GM21447 (cell line): ENCODE measurements around the gene WDR45B.

Experiments used
- ATAC-seq: cut with Tn5 transposase; IDR thresholded peaks from one replicate; pipeline ENCODE4 v1.9.1; 2021; ENCODE audit not compliant: unreplicated experiment

WDR45B gene

DNA sequence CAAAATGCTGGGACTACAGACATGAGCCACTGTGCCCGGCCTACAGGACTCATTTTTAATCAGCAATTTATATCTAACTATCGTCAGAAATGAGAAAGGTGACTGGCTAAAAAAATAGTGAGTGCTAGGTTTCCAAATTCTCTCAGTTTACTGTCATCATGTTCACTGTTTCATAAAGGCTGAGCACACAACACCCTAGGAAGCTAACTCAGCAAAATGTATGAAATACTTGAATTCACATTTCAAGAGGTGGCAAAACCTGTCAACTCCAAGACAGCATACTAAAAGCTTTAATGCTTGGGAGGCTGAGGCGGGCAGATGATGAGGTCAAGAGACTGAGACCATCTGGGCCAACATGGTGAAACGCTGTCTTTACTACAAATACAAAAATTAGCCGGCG, 16.7 kb downstream of the WDR45B start:
- no peak for ATAC-seq

- ATAC-seq, result no peak
Observed at GRCh38 chr17:82630212-82630611, 18.0 kb downstream of the WDR45B start.

- no peak for ATAC-seq
Observed at GRCh38 chr17:82629748-82630147, 18.5 kb downstream of the WDR45B start.

DNA sequence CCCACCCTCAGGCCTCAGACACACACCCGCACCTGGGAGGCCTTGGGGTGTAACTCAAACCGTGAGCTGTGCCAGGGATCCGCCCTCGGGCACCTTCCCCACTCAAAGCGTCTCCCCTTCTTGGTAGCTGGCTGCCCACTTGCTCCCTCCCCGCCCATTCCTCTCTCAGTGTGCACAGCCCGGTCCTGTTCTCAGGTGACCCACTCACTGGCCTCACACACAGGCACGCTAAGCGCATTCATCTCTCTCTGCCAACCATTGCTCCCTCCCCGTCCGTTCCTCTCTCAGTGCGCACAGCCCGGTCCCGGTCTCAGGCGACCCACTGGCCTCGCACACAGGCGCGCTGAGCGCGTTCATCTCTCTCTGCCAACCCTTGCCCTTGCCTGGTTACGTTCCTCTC, 20.8 kb downstream of the WDR45B start:
- ATAC-seq, result no peak

DNA sequence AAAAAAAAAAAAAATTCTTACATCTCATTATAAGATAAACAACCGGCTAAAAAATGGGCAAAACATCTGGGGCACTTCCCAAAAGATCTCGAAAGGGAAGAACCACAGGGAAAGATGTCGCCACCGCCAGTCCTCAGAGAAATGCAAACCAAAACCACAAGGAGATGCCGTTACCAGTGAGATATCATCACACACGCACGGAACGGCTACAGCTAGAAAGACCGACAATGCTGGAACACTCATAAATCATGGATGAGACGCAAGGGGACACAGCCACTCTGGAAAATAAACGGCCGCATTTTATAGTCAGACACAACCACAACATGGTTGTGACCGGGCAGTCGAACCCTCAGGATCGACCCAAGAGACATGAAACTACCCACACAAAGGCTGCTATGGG, 24.5 kb downstream of the WDR45B start:
- no peak for ATAC-seq

DNA sequence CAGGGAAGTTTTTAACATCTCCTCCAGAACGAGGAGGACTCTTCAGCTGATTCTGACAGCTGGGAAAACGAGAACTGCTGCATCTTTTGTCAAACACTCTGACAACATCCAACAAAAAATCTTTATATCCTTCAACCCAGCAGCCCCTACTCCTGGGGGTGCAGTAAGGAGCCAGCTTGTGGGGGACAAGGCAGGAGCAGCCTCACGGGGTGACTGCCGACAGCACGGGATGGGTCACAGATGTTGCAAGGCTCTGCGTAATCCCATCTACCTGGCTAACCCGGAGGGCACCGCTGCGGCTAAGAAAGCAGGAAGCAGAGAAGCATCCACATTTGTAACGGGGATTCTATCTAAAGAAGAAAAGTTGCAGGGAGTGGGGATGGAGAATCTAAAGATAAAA, 28.6 kb downstream of the WDR45B start:
- no peak for ATAC-seq

GRCh38 chr17:82619211-82619610, 29.0 kb downstream of the WDR45B start:
- no peak for ATAC-seq

DNA sequence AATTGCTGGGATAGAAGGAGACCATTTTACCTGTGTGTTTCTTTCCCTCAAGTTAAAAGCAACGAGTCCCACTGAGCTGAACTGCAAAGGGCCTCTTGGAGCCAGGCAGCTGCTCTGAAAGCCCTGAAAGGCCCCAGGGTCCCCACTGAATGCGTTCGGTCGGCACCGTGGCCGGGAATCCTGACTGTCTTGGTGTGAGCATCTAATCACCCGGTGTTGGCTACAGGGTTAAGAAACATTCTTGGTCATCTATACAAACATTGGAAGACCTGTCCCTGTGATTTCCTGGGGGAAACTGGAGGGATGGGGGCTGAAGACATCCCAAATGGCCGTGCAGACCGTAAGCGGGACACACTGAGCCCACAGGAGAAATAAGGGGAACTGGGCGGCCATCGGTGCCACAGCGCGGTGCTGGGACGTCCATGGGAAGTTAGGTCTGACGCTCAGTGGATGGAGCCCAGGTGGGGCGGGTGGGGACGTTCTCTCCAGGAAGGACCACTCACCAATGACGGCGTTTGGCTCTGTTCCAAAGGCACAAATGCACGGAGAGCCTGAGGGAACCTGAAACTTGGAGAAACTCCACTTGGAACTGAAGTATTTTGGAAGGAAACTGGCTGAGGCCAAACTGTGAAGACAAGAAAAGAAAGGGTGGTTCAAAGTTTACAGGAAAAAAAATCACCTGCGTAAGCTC, 32.1 kb downstream of the WDR45B start:
- no peak for ATAC-seq

GRCh38 chr17:82615084-82616020, 32.9 kb downstream of the WDR45B start:
- no peak for ATAC-seq

GRCh38 chr17:82614095-82614631, 34.1 kb downstream of the WDR45B start:
- ATAC-seq, result no peak

- no peak for ATAC-seq
Observed at GRCh38 chr17:82613283-82614094, 34.8 kb downstream of the WDR45B start.

GRCh38 chr17:82611140-82612058, 36.8 kb downstream of the WDR45B start:
- ATAC-seq, result no peak

DNA sequence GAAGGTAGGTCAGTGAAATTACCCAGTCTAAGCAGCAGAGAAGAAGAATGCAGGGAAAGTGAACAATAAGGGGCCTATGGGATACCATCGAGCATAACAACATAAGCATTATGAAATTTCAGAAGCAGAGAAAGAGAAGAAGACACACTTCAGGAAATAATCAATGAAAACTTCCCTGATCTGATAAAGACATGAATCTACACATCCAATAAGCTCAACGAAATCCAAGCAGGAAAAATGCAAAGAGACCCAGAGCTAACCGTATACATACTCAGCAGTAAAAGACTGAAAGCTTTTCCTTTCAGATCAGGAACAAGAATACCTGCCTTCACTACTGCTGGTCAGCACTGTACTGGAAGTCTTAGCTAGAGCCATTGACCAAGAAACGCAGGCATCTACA, 38.6 kb downstream of the WDR45B start:
- ATAC-seq, result no peak

DNA sequence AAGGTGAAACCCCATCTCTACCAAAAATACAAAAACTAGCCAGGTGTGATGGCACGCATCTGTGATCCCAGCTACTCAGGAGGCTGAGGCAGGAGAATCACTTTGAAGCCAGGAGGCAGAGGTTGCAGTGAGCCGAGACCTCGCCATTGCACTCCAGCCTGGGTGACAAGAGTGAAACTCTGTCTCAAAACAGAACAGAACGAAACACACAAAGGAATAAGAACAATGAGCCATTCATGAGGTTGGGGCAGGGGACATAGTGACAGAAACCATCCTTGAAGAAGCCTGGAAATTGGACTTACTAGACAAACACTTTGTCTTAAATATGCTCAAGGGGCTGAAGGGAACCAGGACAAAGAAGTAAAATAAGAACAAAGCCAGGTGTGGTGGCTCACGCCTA, 39.4 kb downstream of the WDR45B start:
- no peak for ATAC-seq

- no peak for ATAC-seq
Observed at GRCh38 chr17:82605939-82606600, 42.2 kb downstream of the WDR45B start.

DNA sequence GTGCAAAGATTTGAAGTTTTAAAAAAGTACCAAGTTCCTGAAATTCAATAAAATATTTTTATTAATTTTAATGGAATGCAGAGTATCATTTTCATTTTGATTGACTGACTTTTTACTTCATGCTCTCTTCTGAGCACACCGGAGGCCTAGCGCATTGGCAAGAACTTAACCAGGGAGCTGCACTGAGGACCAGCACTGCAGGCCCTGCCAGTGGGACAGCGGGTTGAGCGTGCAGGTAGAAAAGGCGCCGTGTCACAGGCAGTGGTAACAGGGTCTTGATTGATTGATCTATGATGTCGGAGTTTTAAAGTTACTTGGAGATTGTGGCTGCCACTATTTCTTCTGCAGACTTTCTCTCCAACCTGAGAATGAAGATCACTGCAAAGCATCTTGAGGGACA, 43.7 kb downstream of the WDR45B start:
- ATAC-seq, result no peak

GRCh38 chr17:82603981-82604448, 44.2 kb downstream of the WDR45B start:
- no peak for ATAC-seq

- ATAC-seq, result no peak
Observed at GRCh38 chr17:82602986-82603710, 45.1 kb downstream of the WDR45B start.

GRCh38 chr17:82602487-82602886, 45.8 kb downstream of the WDR45B start:
- ATAC-seq, result no peak
